SK-N-DZ (cell line): Measurements from ENCODE around the gene PRKAB1. TPM values are rescaled to one million over a fixed set of nuclear protein-coding genes. Genes with fewer than 3 reads are reported as not detected.
"Not testable (repeated sequence)": the region's sequence is repeated elsewhere in the genome, so short reads cannot be mapped to it uniquely, and the experiment has no call there.

ENCODE experiments used
- DNase-seq: peaks from one replicate; pipeline ENCODE4 v3.0.0-alpha.2; 2015; ENCODE audit warnings: low spot score
- polyA plus RNA-seq, 2 experiments: library from polyadenylated mRNA; depleted of rRNA; stranded (reverse); fragments of >200 nt; gene quantifications; 2 replicates each; pipeline ENCODE4 v1.2.3, GENCODE V29; 2014

The PRKAB1 gene
- 32.5 and 37.6 TPM in 2 replicates for polyA plus RNA-seq (2014; cell fraction: cytosol; rRNA removed)
- 31.4 and 38.1 TPM in 2 replicates for polyA plus RNA-seq (2014; cell fraction: nucleus; rRNA removed)

GRCh38 chr12:119667577-119668323 lies at the start of gene PRKAB1:
Gene PRKAB1, plus strand, starts transcription at chr12:119668133. Its CDS starts 112 bp downstream, at chr12:119668245.
- DNase-seq = peak; percentile 99

- not testable (repeated sequence) for DNase-seq
Observed at GRCh38 chr12:119618328-119618896, 49.5 kb upstream of the PRKAB1 start.

- DNase-seq = no peak
Observed at GRCh38 chr12:119620490-119620889, 47.4 kb upstream of the PRKAB1 start.

- no peak for DNase-seq
Observed at GRCh38 chr12:119621878-119622277, 46.1 kb upstream of the PRKAB1 start.

- DNase-seq = no peak
Observed at GRCh38 chr12:119624966-119625365, 43.0 kb upstream of the PRKAB1 start.

GRCh38 chr12:119627019-119627643 lies 40.8 kb upstream of the PRKAB1 start:
- DNase-seq = no peak

- DNase-seq = no peak
Observed at GRCh38 chr12:119627686-119628085, 40.2 kb upstream of the PRKAB1 start.

- DNase-seq = no peak
Observed at GRCh38 chr12:119630223-119630780, 37.6 kb upstream of the PRKAB1 start.

GRCh38 chr12:119630962-119631550 lies 36.9 kb upstream of the PRKAB1 start:
- DNase-seq = no peak

- no peak for DNase-seq
Observed at GRCh38 chr12:119631930-119632678, 35.8 kb upstream of the PRKAB1 start.

- DNase-seq = no peak
Observed at GRCh38 chr12:119634743-119635142, 33.2 kb upstream of the PRKAB1 start.

GRCh38 chr12:119642986-119643385 lies 24.9 kb upstream of the PRKAB1 start:
- DNase-seq = no peak

- no peak for DNase-seq
Observed at GRCh38 chr12:119644930-119645329, 23.0 kb upstream of the PRKAB1 start.

- DNase-seq = no peak
Observed at GRCh38 chr12:119645535-119646059, 22.3 kb upstream of the PRKAB1 start.

- DNase-seq = no peak
Observed at GRCh38 chr12:119649202-119649808, 18.6 kb upstream of the PRKAB1 start.

GRCh38 chr12:119652665-119653064 lies 15.3 kb upstream of the PRKAB1 start:
- no peak for DNase-seq

- not testable (repeated sequence) for DNase-seq
Observed at GRCh38 chr12:119657001-119657400, 10.9 kb upstream of the PRKAB1 start.

GRCh38 chr12:119658166-119658565 lies 9.8 kb upstream of the PRKAB1 start:
- not testable (repeated sequence) for DNase-seq

- peak; percentile 40 for DNase-seq
Observed at GRCh38 chr12:119659289-119659897, 8.5 kb upstream of the PRKAB1 start.

- DNase-seq = no peak
Observed at GRCh38 chr12:119660076-119660475, 7.9 kb upstream of the PRKAB1 start.
